Measurements from ENCODE around the gene COL11A2.

DNA sequence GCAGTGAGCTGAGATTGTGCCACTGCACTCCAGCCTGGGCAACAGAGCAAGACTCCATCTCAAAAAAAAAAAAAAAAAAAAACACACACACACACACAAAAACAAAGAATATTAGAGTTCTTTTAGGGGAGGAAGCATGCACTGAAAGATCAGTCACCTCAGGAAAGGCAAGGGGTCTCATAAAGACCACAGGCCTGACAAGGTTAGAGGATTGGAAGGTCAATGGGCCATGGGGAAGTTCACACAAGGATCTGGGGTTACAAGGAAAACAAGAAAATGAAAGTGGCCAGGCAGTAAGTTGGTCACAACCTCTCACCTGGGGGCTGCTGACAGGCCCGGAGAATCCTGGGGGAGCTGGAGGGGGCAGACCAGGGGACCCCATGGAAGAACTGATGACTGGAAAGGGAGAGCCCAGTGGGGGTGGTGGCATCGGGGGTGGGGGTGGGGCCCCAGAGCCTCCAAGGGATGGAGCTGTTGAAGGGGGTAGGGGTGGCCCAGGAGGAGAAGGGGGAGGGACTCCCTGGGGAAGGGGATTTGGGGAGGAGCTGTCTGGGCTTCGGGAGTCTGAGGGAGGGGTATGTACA is 6.7 kb upstream of the COL11A2 start:
- TF ChIP-seq, protein P1, sequence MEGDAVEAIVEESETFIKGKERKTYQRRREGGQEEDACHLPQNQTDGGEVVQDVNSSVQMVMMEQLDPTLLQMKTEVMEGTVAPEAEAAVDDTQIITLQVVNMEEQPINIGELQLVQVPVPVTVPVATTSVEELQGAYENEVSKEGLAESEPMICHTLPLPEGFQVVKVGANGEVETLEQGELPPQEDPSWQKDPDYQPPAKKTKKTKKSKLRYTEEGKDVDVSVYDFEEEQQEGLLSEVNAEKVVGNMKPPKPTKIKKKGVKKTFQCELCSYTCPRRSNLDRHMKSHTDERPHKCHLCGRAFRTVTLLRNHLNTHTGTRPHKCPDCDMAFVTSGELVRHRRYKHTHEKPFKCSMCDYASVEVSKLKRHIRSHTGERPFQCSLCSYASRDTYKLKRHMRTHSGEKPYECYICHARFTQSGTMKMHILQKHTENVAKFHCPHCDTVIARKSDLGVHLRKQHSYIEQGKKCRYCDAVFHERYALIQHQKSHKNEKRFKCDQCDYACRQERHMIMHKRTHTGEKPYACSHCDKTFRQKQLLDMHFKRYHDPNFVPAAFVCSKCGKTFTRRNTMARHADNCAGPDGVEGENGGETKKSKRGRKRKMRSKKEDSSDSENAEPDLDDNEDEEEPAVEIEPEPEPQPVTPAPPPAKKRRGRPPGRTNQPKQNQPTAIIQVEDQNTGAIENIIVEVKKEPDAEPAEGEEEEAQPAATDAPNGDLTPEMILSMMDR (IDR thresholded peaks at IDR 0.05), result no peak
- TF ChIP-seq POLR2A (IDR thresholded peaks at IDR 0.05), result no peak
